OCI-LY7 (cell line): Measurements from ENCODE around the gene NOX3. TPM values are rescaled to one million over a fixed set of nuclear protein-coding genes. Genes with fewer than 3 reads are reported as not detected.

ENCODE experiments used
- BruUV-seq: library from RNA; stranded (reverse); fragments of 400-500 nt; replicated peaks from 2 replicates; lab custom pipeline; 2021; lab: Mats Ljungman, UMichigan
- CTCF ChIA-PET: fragments of 300-600 bp; sonication (Branson Sonifier 250); formaldehyde crosslinking; loops from one replicate; lab custom pipeline; 2022; ENCODE audit warnings: antibody characterized with exemption; ENCODE audit not compliant: unreplicated experiment; lab: Charles Lee
- POLR2A ChIA-PET: fragments of 300-600 bp; sonication (Branson Sonifier 250); formaldehyde crosslinking; loops from one replicate; lab custom pipeline; 2022; ENCODE audit warnings: antibody characterized with exemption; lab: Charles Lee
- DNase-seq: peaks from one replicate; pipeline ENCODE4 v3.0.0-alpha.2; 2015; ENCODE audit warnings: low spot score
- H2AFZ ChIP-seq: fragments of 200-600 bp; sonication (generic), shearing (Covaris generic); 2 replicates; pipeline ENCODE4 v1.6.1; 2014; ENCODE audit warnings: mild to moderate bottlenecking, antibody characterized with exemption, low read length, moderate library complexity
- H3K27ac ChIP-seq: fragments of 200-600 bp; sonication (generic); 2 replicates; pipeline ENCODE4 v1.5.1; 2014; ENCODE audit warnings: mixed run types, low read depth, mild to moderate bottlenecking, moderate library complexity, low read length, inconsistent platforms; ENCODE audit not compliant: poor library complexity, severe bottlenecking
- H3K36me3 ChIP-seq: fragments of 200-600 bp; sonication (generic); 2 replicates; pipeline ENCODE4 v1.6.1; 2014; ENCODE audit warnings: mild to moderate bottlenecking, antibody characterized with exemption, low read length, moderate library complexity, mixed read lengths; ENCODE audit not compliant: insufficient read depth
- H3K4me1 ChIP-seq: fragments of 200-600 bp; sonication (generic); 2 replicates; pipeline ENCODE4 v1.5.1; 2014; ENCODE audit warnings: mild to moderate bottlenecking, low read length; ENCODE audit not compliant: insufficient read depth, poor library complexity, severe bottlenecking
- H3K4me2 ChIP-seq: fragments of 200-600 bp; sonication (generic); 2 replicates; pipeline ENCODE4 v1.6.1; 2014; ENCODE audit warnings: mild to moderate bottlenecking, low read length
- H3K4me3 ChIP-seq: fragments of 200-600 bp; sonication (generic); 2 replicates; pipeline ENCODE4 v1.5.1; 2014; ENCODE audit warnings: mild to moderate bottlenecking, low read depth, low read length; ENCODE audit not compliant: poor library complexity, severe bottlenecking
- H3K79me2 ChIP-seq: fragments of 200-600 bp; sonication (generic); 2 replicates; pipeline ENCODE4 v1.6.1; 2016; ENCODE audit warnings: low read depth, mild to moderate bottlenecking, low read length, moderate library complexity, mixed read lengths; ENCODE audit not compliant: insufficient read depth
- H3K9me2 ChIP-seq: fragments of 200-600 bp; sonication (generic); 2 replicates; pipeline ENCODE4 v1.6.1; 2016; ENCODE audit warnings: mild to moderate bottlenecking, low read length, mixed read lengths; ENCODE audit not compliant: insufficient read depth
- H3K9me3 ChIP-seq: fragments of 200-600 bp; sonication (generic); 2 replicates; pipeline ENCODE4 v1.6.1; 2014; ENCODE audit warnings: mild to moderate bottlenecking, mixed run types, low read length, mixed read lengths
- H4K20me1 ChIP-seq: fragments of 200-600 bp; sonication (generic); 2 replicates; pipeline ENCODE4 v1.6.1; 2014; ENCODE audit warnings: mild to moderate bottlenecking, antibody characterized with exemption, low read length, moderate library complexity, mixed read lengths; ENCODE audit not compliant: insufficient read depth
- EZH2phosphoT487 ChIP-seq: fragments of 200-600 bp; sonication (generic); IDR thresholded peaks from 2 replicates; pipeline ENCODE4 v1.6.1; 2018; ENCODE audit warnings: low read depth, borderline replicate concordance, mild to moderate bottlenecking, mixed run types, antibody characterized with exemption, low read length, moderate library complexity, mixed read lengths
- intact Hi-C: fragments of 100-400 bp; cut with micrococcal nuclease; formaldehyde crosslinking; loops from one replicate; pipeline ENCODE4 v1.10.0; 2022; ENCODE audit not compliant: unreplicated experiment
- total RNA-seq, 2 experiments: library from RNA; depleted of rRNA in 1 of 2; stranded (reverse); fragments of >200 nt in 1 of 2; shearing (Covaris generic) in 1 of 2; gene quantifications; 2 replicates each; pipeline ENCODE4 v1.2.3, GENCODE V29; 2014 to 2022
- TF ChIP-seq, protein P1 (sequence below): fragments of 200-600 bp; sonication (generic); conservative IDR thresholded peaks from 2 replicates; pipeline ENCODE4 v1.5.1; 2014; ENCODE audit warnings: mild to moderate bottlenecking, antibody characterized with exemption, low read length, moderate library complexity, mixed read lengths

Gene NOX3
- total RNA-seq, 2 experiments from 2014 or later: 0.22 TPM; not detected in 1

DNA sequence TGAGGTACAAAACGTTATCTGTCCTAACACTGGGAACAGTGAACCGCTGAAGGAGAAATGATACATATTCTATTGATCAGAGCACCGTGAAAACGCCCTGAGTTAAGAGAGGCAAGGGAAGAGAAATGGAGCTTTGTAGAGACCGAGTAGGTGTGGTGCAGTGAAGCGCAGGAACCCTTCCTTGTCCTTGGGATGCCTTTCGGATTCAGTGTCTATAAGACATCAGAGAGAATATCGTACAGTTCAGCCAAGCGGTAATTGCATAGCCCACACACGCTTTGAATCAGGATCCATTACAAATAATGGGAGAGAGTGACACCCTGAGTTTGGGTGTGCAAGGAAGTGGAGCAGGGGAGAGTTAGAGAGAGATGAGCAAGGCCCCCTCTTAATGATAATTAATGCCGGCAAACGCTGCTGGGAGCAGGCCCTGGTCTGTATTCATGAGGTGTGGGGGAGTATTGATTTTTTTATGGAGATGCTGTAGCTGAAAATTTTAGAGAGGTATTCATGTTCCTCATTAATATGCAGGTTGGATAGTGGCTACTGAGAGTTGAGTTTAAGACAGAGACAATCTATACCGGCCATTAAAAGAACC, 20.7 kb downstream of the NOX3 start:
- Histone ChIP-seq H3K36me3 (no peaks in the 10 kb centered on the region), H3K4me2 (no peak overlapping the region), H3K9me2 (no peaks in the 10 kb centered on the region), H3K79me2 (no peaks in the 10 kb centered on the region), H4K20me1 (no peaks in the 10 kb centered on the region), H3K9me3 (no peaks in the 10 kb centered on the region), H2AFZ (no peak overlapping the region), H3K4me1 (peaks cover 26% of the 10 kb centered on the region), H3K4me3 (no peak overlapping the region), H3K27ac (no peak overlapping the region)
- TF ChIP-seq EZH2phosphoT487: no peak
- TF ChIP-seq, protein P1, sequence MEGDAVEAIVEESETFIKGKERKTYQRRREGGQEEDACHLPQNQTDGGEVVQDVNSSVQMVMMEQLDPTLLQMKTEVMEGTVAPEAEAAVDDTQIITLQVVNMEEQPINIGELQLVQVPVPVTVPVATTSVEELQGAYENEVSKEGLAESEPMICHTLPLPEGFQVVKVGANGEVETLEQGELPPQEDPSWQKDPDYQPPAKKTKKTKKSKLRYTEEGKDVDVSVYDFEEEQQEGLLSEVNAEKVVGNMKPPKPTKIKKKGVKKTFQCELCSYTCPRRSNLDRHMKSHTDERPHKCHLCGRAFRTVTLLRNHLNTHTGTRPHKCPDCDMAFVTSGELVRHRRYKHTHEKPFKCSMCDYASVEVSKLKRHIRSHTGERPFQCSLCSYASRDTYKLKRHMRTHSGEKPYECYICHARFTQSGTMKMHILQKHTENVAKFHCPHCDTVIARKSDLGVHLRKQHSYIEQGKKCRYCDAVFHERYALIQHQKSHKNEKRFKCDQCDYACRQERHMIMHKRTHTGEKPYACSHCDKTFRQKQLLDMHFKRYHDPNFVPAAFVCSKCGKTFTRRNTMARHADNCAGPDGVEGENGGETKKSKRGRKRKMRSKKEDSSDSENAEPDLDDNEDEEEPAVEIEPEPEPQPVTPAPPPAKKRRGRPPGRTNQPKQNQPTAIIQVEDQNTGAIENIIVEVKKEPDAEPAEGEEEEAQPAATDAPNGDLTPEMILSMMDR: no peak
- intact Hi-C loops: no loop called here
- ChIA-PET CTCF (no interaction called here), POLR2A (interaction anchor here (1.2 to 2.0 kb wide), 2 partner anchors 17 to 24 kb away, joined by 4 to 5 read pairs; no protein-coding TSS in a partner anchor)
- DNase-seq: no peak
- BruUV-seq: no TSS peak

DNA sequence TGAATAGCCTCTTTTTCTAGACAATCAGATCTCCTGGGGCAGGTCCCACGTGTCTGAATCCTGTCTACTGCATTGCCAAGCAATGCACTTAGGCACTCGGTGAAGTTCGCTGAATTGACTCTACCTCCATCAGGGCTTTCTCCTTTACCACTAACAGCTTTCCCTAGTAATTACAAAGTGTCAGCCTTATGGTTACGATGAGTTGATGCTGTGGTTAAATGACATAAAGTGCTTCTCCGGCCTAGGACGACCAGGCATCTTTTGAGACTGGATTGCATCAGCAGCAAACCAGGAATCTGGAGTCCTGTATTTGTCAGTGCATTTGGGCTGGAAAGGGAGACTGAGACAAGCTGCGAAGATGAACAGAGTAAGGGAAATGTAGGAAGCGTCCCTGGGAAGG, 21.5 kb downstream of the NOX3 start:
- intact Hi-C loops: no loop called here
- TF ChIP-seq EZH2phosphoT487: no peak
- TF ChIP-seq, protein P1: no peak

DNA sequence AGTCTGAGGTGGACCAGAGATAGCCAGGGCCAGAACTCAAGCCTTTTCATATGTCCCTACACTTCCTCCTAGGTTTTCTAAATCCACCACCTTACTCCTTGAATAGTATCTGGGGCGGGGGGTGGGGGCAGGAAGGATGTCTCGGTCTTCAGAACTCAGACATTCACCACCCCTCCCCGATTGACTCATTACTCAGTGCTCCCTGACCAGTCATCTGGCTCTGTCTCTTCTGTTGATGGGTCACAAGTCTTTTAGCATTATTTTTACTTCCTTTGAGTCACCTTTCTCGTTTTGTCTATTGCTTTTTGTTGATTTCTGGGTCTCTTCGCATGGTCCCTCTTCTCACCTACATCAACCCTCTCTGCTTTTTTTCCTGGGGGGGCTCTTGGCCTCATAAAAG, 23.3 kb downstream of the NOX3 start:
- H3K4me1 ChIP-seq: peaks cover 7% of the 10 kb centered on the region
- H3K27ac ChIP-seq: no peak overlapping the region
- H2AFZ ChIP-seq: no peak overlapping the region
- no peak overlapping the region for H3K4me3 ChIP-seq
- DNase-seq: no peak
- intact Hi-C loops: no loop called here
- no peaks in the 10 kb centered on the region for H3K9me3 ChIP-seq
- H3K9me2 ChIP-seq: no peaks in the 10 kb centered on the region
- no peaks in the 10 kb centered on the region for H3K36me3 ChIP-seq
- CTCF ChIA-PET: no interaction called here
- TF ChIP-seq EZH2phosphoT487: no peak
- TF ChIP-seq, protein P1: no peak
- BruUV-seq: no TSS peak
- H3K4me2 ChIP-seq: no peak overlapping the region
- H3K79me2 ChIP-seq: no peaks in the 10 kb centered on the region
- POLR2A ChIA-PET: no interaction called here
- H4K20me1 ChIP-seq: no peaks in the 10 kb centered on the region

More for the DNA sequence above, 21.5 kb downstream of the NOX3 start:
- H3K9me2 ChIP-seq: no peaks in the 10 kb centered on the region
- H2AFZ ChIP-seq: no peak overlapping the region
- CTCF ChIA-PET: no interaction called here
- H4K20me1 ChIP-seq: no peaks in the 10 kb centered on the region
- BruUV-seq: no TSS peak
- H3K4me1 ChIP-seq: peaks cover 18% of the 10 kb centered on the region
- no peak for DNase-seq
- POLR2A ChIA-PET: no interaction called here
- H3K79me2 ChIP-seq: no peaks in the 10 kb centered on the region
- H3K4me3 ChIP-seq: no peak overlapping the region
- no peaks in the 10 kb centered on the region for H3K36me3 ChIP-seq
- no peak overlapping the region for H3K4me2 ChIP-seq
- H3K9me3 ChIP-seq: no peaks in the 10 kb centered on the region
- no peak overlapping the region for H3K27ac ChIP-seq
